Keratinocyte (primary cell): ENCODE results near the gene ULK4.

Source experiments
- EZH2 ChIP-seq: IDR thresholded peaks from one replicate; pipeline ENCODE4 v1.6.1; 2012; ENCODE audit warnings: inconsistent platforms, mild to moderate bottlenecking, low read length, moderate library complexity
- TF ChIP-seq, protein P1 (sequence below), 3 experiments: IDR thresholded peaks in 1 of 3; conservative IDR thresholded peaks in 1 of 3; optimal IDR thresholded peaks in 1 of 3; 2 replicates in 2 of 3; 3 replicates in 1 of 3; pipeline versions ENCODE3 to v1.5.1; 2011; ENCODE audit warnings: low read length in 3 of 3, mild to moderate bottlenecking in 3 of 3, moderate library complexity in 2 of 3, control low read depth in 1 of 3, inconsistent platforms in 1 of 3; ENCODE audit not compliant: insufficient read depth in 2 of 3; ENCODE audit errors: extremely low read depth in 1 of 3

DNA sequence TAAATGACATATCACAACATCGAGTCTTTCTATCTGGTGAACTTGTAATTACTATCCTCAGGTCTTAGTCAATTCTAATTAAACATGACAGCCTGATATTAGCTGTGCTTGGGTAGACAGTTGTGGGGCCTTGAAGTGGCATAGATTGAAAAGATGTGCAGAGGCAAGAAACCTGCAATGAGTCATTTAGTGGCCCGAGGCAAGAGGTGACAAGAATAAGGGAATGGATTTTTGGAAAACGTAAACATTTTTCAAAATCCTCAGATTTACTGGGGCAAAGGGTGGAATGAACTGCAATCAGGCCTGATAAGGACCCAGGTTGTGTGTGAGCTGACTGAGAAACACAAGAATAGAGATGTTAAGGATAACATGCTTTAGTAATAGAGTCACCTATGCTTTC is 29.5 kb upstream of the ULK4 start:
- TF ChIP-seq EZH2, result no peak
- TF ChIP-seq, protein P1, sequence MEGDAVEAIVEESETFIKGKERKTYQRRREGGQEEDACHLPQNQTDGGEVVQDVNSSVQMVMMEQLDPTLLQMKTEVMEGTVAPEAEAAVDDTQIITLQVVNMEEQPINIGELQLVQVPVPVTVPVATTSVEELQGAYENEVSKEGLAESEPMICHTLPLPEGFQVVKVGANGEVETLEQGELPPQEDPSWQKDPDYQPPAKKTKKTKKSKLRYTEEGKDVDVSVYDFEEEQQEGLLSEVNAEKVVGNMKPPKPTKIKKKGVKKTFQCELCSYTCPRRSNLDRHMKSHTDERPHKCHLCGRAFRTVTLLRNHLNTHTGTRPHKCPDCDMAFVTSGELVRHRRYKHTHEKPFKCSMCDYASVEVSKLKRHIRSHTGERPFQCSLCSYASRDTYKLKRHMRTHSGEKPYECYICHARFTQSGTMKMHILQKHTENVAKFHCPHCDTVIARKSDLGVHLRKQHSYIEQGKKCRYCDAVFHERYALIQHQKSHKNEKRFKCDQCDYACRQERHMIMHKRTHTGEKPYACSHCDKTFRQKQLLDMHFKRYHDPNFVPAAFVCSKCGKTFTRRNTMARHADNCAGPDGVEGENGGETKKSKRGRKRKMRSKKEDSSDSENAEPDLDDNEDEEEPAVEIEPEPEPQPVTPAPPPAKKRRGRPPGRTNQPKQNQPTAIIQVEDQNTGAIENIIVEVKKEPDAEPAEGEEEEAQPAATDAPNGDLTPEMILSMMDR (optimal IDR thresholded peaks at IDR 0.05 in 1 of 3, IDR thresholded peaks at IDR 0.05 in 1 of 3, conservative IDR thresholded peaks at IDR 0.05 in 1 of 3; ENCODE audit: extremely low read depth in 1 of 3, insufficient read depth in 2 of 3, low read length in 3 of 3), result no peak
